Stomach (tissue), 4 donors: ENCODE data around the gene C2CD4C.
"Not testable (repeated sequence)": the region's sequence is repeated elsewhere in the genome, so short reads cannot be mapped to it uniquely, and the experiment has no call there.

Experiments
- POLR2A ChIP-seq, 4 donors: fragments of 450-650 bp; IDR thresholded peaks; one replicate each; pipeline ENCODE4 v1.6.1; 2016; ENCODE audit warnings: antibody characterized with exemption in 4 of 4, control low read depth in 2 of 4, mild to moderate bottlenecking in 1 of 4, moderate library complexity in 1 of 4
- POLR2AphosphoS5 ChIP-seq, 3 donors: sonication (generic); formaldehyde crosslinking; IDR thresholded peaks; one replicate each; pipeline ENCODE4 v1.6.1; 2016; ENCODE audit warnings: antibody characterized with exemption in 3 of 3
- TF ChIP-seq, protein P1 (sequence below), 7 experiments: fragments of 450-650 bp in 4 of 7; fragments of 200-600 bp in 3 of 7; sonication (generic) in 3 of 7; IDR thresholded peaks; one replicate each; pipeline ENCODE4 v1.5.1; 2016 to 2019; ENCODE audit warnings: antibody characterized with exemption in 7 of 7, control low read depth in 2 of 7, mild to moderate bottlenecking in 1 of 7

DNA sequence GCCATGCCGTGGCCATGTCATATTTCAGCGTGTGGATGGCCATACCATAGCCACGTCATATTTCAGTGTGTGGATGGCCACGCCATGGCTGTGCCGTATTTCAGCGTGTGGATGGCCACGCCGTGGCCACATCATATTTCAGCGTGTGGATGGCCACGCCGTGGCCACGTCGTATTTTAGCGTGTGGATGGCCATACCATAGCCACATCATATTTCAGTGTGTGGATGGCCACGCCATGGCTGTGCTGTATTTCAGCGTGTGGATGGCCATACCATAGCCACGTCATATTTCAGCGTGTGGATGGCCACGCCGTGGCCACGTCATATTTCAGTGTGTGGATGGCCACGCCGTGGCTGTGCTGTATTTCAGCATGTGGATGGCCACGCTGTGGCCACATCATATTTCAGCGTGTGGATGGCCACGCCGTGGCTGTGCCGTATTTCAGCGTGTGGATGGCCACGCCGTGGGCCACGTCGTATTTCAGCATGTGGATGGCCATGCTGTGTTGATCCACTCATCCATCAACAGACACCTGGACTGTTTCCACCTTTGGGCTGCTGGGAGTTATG is 42.0 kb upstream of the C2CD4C start:
- TF ChIP-seq, protein P1, sequence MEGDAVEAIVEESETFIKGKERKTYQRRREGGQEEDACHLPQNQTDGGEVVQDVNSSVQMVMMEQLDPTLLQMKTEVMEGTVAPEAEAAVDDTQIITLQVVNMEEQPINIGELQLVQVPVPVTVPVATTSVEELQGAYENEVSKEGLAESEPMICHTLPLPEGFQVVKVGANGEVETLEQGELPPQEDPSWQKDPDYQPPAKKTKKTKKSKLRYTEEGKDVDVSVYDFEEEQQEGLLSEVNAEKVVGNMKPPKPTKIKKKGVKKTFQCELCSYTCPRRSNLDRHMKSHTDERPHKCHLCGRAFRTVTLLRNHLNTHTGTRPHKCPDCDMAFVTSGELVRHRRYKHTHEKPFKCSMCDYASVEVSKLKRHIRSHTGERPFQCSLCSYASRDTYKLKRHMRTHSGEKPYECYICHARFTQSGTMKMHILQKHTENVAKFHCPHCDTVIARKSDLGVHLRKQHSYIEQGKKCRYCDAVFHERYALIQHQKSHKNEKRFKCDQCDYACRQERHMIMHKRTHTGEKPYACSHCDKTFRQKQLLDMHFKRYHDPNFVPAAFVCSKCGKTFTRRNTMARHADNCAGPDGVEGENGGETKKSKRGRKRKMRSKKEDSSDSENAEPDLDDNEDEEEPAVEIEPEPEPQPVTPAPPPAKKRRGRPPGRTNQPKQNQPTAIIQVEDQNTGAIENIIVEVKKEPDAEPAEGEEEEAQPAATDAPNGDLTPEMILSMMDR (IDR thresholded peaks at IDR 0.05), result not testable (repeated sequence)
- TF ChIP-seq POLR2A, POLR2AphosphoS5 (IDR thresholded peaks at IDR 0.05): not testable (repeated sequence)
